Cardiac fibroblast (primary cell): ENCODE results near the gene MGMT.

Experiments
- DNase-seq, 2 donors: peaks; one replicate each; pipeline versions ENCODE4 v3.0.0 to v3.0.0-alpha.2; 2010; ENCODE audit warnings: low read depth in 2 of 2
- H3K4me3 ChIP-seq, 2 donors: replicated peaks in 1 of 2; 1 replicate in 1 of 2; 2 replicates in 1 of 2; pipeline ENCODE4 v1.5.1; 2011; ENCODE audit warnings: low read depth in 2 of 2, low read length in 2 of 2, mild to moderate bottlenecking in 2 of 2, moderate library complexity in 1 of 2
- TF ChIP-seq, protein P1 (sequence below): IDR thresholded peaks from one replicate; pipeline ENCODE4 v1.5.1; 2011; ENCODE audit warnings: low read depth, mild to moderate bottlenecking, low read length, inconsistent platforms

The MGMT gene

DNA sequence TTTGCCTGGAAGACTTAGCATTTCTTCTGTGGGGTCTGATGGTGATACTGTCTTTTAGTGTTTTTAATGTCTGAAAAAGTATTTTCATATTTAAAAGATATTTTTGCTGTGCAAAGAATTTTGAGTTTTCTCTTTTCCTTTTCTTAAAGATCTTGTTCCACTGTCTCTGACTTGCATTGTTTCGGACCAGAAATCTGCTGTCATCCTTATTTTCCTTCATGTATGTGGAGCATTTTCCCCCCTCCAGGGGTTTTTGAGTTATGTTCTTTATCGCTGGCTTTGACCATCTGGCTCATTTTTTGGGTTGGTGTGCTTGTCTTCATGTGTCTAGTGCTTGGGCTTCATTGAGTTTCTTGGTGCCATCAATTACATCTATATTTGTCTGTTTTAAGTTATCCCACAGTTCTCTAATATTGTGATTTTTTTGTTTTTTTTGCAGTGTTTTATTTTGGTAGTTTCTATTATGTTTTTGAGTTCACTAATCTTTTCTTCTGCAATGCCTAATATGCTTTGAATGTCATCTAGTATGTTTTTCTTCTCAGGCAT, 119.9 kb downstream of the MGMT start:
- DNase-seq: peak; percentile 2 to 6
- TF ChIP-seq, protein P1, sequence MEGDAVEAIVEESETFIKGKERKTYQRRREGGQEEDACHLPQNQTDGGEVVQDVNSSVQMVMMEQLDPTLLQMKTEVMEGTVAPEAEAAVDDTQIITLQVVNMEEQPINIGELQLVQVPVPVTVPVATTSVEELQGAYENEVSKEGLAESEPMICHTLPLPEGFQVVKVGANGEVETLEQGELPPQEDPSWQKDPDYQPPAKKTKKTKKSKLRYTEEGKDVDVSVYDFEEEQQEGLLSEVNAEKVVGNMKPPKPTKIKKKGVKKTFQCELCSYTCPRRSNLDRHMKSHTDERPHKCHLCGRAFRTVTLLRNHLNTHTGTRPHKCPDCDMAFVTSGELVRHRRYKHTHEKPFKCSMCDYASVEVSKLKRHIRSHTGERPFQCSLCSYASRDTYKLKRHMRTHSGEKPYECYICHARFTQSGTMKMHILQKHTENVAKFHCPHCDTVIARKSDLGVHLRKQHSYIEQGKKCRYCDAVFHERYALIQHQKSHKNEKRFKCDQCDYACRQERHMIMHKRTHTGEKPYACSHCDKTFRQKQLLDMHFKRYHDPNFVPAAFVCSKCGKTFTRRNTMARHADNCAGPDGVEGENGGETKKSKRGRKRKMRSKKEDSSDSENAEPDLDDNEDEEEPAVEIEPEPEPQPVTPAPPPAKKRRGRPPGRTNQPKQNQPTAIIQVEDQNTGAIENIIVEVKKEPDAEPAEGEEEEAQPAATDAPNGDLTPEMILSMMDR: no peak
- no peak overlapping the region for H3K4me3 ChIP-seq

DNA sequence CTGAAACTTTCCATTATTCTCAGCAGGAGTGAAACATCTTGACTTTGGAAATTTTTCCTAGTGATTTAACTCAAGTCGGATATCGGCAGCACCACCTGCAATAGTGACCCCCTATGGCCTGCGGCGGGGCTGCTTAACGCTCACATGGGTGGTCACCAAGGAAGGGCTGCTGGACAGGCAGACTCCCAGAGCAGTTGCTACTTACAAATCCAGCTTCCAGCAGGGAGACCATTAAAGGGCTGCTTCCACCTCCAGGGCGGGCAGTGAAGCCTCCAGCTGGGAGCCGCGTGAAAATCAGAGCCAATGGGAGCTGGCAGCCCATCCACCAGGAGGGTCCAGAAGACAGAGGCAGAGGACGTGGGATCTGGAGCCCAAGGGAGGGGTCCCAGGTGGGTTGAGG, 122.5 kb downstream of the MGMT start:
- no peak for DNase-seq
- H3K4me3 ChIP-seq: no peak overlapping the region
- TF ChIP-seq, protein P1: no peak

DNA sequence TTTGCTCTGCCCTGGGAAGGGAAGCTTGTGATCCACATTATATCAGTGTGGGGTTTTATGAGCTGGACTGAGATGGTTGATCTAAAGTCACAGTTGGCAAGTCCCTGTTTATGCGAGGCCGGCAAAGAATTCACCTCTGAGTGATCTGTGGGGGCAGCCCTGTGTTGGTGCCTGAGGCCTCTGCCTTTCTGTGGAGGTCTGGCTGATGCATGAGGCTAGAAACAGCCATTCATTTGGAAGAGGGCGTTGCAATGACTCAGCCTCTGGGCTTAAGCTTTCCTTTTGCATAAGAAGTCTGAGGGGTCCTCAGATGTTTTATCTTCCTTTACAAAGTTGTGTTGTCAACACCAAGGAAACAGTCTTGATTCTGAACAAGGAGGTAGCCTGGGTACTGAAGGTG, 126.9 kb downstream of the MGMT start:
- peak in 1 of 2 donors; percentile 0 for DNase-seq
- TF ChIP-seq, protein P1: no peak
- no peak overlapping the region for H3K4me3 ChIP-seq

DNA sequence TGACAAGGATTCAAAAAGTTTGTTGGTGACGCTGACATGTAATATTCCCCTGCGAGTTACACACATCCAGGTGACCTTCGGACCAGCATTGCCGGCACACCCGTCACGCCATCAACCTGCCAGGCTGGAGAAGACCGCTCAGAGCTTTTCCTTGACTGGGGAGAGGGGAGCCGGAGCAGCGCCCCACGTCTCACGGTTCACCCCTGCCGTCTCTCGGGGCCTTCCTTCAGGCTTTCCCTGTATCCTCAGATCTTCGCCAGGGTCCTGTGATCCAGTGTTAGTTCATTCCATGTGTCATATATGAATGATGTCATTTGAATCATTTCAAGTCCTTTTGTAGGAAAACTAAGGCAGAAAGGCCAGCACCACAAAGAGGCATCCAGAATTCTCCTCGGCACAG, 127.8 kb downstream of the MGMT start:
- no peak overlapping the region for H3K4me3 ChIP-seq
- TF ChIP-seq, protein P1: no peak
- DNase-seq: no peak

DNA sequence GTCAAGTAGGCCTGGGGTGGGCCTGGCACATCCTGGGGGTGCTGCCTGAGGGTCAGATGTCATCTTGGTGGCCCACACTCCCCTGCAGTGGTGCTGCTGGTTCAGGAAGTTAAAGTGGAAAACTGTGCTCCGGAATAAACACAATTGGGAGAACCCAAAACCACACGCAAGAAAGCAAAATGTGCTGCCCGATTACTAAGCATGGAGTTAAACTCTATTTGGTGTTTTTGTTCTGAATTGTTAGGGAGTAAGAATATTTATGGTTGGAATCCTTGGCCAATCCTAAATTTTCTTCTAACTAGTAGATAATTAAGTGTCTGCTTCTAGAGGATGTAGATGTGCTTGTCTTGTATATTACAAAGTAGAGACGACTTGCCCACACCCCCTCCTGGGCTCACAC, 131.4 kb downstream of the MGMT start:
- no peak for DNase-seq

DNA sequence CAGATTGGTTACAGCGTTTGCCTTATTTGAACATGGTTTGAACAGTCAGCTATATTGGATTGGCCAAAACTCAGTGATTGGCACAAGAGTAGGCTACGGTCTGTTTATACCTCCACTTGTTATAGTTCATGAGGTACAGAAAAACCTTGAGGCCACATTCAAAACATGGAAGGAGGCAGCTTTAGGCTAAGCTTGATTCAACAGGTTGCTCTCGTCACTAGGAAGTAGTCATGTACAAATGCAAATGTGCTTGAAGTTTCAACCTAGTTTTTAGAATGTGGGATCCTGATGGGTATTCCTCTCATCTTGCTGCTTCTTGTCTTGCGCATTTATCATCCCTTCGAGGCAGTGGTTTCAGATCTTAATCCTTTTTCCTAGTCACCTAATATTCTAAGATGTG, 132.1 kb downstream of the MGMT start:
- TF ChIP-seq, protein P1: no peak
- DNase-seq: no peak
- H3K4me3 ChIP-seq: no peak overlapping the region

More for the DNA sequence above, 131.4 kb downstream of the MGMT start:
- TF ChIP-seq, protein P1: no peak
- H3K4me3 ChIP-seq: no peak overlapping the region

DNA sequence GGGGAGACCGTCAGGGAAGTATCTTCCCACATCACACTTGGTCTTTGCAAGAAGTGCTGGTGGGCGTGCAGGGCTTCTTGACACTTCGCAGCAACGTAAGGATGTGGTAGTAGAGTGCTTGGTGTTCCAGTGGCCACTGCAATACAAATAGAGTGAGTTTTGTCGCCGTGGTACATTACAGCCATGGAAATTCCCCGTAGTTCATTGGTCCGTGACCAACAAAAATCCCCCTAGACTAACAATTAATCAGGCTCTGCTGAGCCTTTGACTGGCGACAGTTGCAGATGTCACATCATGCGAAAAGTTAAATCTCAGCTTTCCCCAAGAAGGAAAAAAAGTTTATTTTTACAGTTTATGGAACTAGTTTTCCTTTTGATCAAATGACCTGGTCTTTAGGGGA, 134.7 kb downstream of the MGMT start:
- no peak for DNase-seq
- TF ChIP-seq, protein P1: no peak

More for the DNA sequence above, 134.7 kb downstream of the MGMT start:
- H3K4me3 ChIP-seq: no peak overlapping the region
